Left forelimb (tissue), 1 donor: ENCODE data around the gene ZNF263.
A peak's percentile ranks its signal among the peaks of the same experiment; 100 is the strongest.

Source experiments
- DNase-seq: peaks from one replicate; pipeline ENCODE4 v3.0.0-alpha.2; 2018; ENCODE audit warnings: low spot score

Gene ZNF263

GRCh38 chr16:3282730-3283542 lies at the start of gene ZNF263:
Gene ZNF263 (plus strand): TSS chr16:3283491. CDS start chr16:3283819, 328 bp downstream.
- peak; percentile 98 for DNase-seq

GRCh38 chr16:3234543-3234856 lies 48.8 kb upstream of the ZNF263 start:
- no peak for DNase-seq

GRCh38 chr16:3234857-3235561 lies 48.3 kb upstream of the ZNF263 start, which contains the start of gene ZNF200:
Gene ZNF200 (minus strand): TSS chr16:3235158. CDS start chr16:3233755, 1,403 bp downstream.
- peak; percentile 95 for DNase-seq

GRCh38 chr16:3235856-3236669 lies 47.2 kb upstream of the ZNF263 start:
- DNase-seq, result no peak

- no peak for DNase-seq
Measured at GRCh38 chr16:3241761-3242160, 41.5 kb upstream of the ZNF263 start.

GRCh38 chr16:3242709-3243108 lies 40.6 kb upstream of the ZNF263 start:
- no peak for DNase-seq

- DNase-seq, result no peak
Measured at GRCh38 chr16:3243882-3244281, 39.4 kb upstream of the ZNF263 start.

- no peak for DNase-seq
Measured at GRCh38 chr16:3246002-3246401, 37.3 kb upstream of the ZNF263 start.

- DNase-seq, result no peak
Measured at GRCh38 chr16:3246876-3247275, 36.4 kb upstream of the ZNF263 start.

GRCh38 chr16:3248596-3248995 lies 34.7 kb upstream of the ZNF263 start:
- no peak for DNase-seq

GRCh38 chr16:3249020-3249419 lies 34.3 kb upstream of the ZNF263 start:
- DNase-seq, result no peak

GRCh38 chr16:3249451-3249850 lies 33.8 kb upstream of the ZNF263 start:
- no peak for DNase-seq

- no peak for DNase-seq
Measured at GRCh38 chr16:3252967-3253366, 30.3 kb upstream of the ZNF263 start.

- DNase-seq, result no peak
Measured at GRCh38 chr16:3254309-3254708, 29.0 kb upstream of the ZNF263 start.

GRCh38 chr16:3256146-3256865 lies 27.0 kb upstream of the ZNF263 start, which contains the start of gene MEFV:
Gene MEFV (minus strand): TSS chr16:3256633. CDS start chr16:3256587, 46 bp downstream.
- DNase-seq, result no peak

- no peak for DNase-seq
Measured at GRCh38 chr16:3256866-3257465, 26.3 kb upstream of the ZNF263 start.

GRCh38 chr16:3259836-3260235 lies 23.5 kb upstream of the ZNF263 start:
- no peak for DNase-seq

- DNase-seq, result no peak
Measured at GRCh38 chr16:3262517-3262916, 20.8 kb upstream of the ZNF263 start.

GRCh38 chr16:3264137-3265036 lies 18.9 kb upstream of the ZNF263 start:
- peak; percentile 98 for DNase-seq

GRCh38 chr16:3266873-3267537 lies 16.3 kb upstream of the ZNF263 start:
- DNase-seq, result no peak
